ENCODE measurements around the gene WRAP73.

- TF ChIP-seq, protein P1, sequence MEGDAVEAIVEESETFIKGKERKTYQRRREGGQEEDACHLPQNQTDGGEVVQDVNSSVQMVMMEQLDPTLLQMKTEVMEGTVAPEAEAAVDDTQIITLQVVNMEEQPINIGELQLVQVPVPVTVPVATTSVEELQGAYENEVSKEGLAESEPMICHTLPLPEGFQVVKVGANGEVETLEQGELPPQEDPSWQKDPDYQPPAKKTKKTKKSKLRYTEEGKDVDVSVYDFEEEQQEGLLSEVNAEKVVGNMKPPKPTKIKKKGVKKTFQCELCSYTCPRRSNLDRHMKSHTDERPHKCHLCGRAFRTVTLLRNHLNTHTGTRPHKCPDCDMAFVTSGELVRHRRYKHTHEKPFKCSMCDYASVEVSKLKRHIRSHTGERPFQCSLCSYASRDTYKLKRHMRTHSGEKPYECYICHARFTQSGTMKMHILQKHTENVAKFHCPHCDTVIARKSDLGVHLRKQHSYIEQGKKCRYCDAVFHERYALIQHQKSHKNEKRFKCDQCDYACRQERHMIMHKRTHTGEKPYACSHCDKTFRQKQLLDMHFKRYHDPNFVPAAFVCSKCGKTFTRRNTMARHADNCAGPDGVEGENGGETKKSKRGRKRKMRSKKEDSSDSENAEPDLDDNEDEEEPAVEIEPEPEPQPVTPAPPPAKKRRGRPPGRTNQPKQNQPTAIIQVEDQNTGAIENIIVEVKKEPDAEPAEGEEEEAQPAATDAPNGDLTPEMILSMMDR (IDR thresholded peaks at IDR 0.05; ENCODE audit: insufficient read depth, low read depth, low read length), result no peak
- TF ChIP-seq EZH2 (IDR thresholded peaks at IDR 0.05; ENCODE audit: insufficient read depth, low read length), result no peak
These were observed 25.5 kb upstream of the WRAP73 start for GRCh38 chr1:3675436-3675835.
